HUES6 (cell line): ENCODE measurements around the gene RALGPS2.

Experiments used
- H3K27ac ChIP-seq: 2 replicates; pipeline ENCODE4 v1.7.0; 2013; ENCODE audit warnings: low read depth, mild to moderate bottlenecking, low read length, inconsistent platforms
- H3K27me3 ChIP-seq: 2 replicates; pipeline ENCODE4 v1.6.1; 2013; ENCODE audit warnings: low read length; ENCODE audit not compliant: control insufficient read depth, insufficient read depth
- H3K36me3 ChIP-seq: 2 replicates; pipeline ENCODE4 v1.6.1; 2013; ENCODE audit warnings: low read length; ENCODE audit not compliant: control insufficient read depth, insufficient read depth
- H3K4me1 ChIP-seq: 2 replicates; pipeline ENCODE4 v1.6.1; 2013; ENCODE audit warnings: low read length; ENCODE audit not compliant: control insufficient read depth, insufficient read depth
- H3K4me3 ChIP-seq: 2 replicates; pipeline ENCODE4 v1.5.1; 2013; ENCODE audit warnings: low read depth, low read length
- H3K9ac ChIP-seq: one replicate; pipeline ENCODE4 v1.6.1; 2013; ENCODE audit warnings: mild to moderate bottlenecking, low read length
- H3K9me3 ChIP-seq: 2 replicates; pipeline ENCODE4 v1.6.1; 2013; ENCODE audit warnings: low read depth, low read length; ENCODE audit not compliant: control insufficient read depth, insufficient read depth

RALGPS2 gene

GRCh38 chr1:178964469-178965330 lies 239.7 kb downstream of the RALGPS2 start:
- Histone ChIP-seq H3K36me3 (no peaks in the 10 kb centered on the region), H3K9me3 (peaks cover 16% of the 10 kb centered on the region), H3K9ac (no peak overlapping the region), H3K4me3 (no peak overlapping the region), H3K4me1 (no peaks in the 10 kb centered on the region), H3K27me3 (no peaks in the 10 kb centered on the region), H3K27ac (no peak overlapping the region)

DNA sequence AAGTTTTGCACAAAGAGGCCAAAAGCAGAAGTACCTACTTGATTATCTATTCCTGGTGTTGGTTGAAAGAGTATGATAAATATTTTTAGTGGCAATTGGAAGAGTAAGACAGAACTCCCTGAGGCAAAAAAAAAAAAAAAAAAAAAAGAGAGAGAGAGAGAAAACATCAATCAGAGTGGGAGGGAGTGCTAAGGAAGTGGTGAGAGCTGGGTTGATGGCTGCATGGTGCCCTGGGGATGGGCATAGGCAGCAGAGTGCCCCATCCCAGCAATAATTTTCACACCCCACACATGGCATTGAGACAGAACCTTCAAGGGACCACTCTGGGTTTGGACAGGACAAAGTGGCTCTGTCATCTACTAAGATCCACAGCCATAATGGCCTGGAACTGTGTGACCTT lies 241.3 kb downstream of the RALGPS2 start:
- Histone ChIP-seq H3K27me3 (no peaks in the 10 kb centered on the region), H3K9ac (no peak overlapping the region), H3K36me3 (no peaks in the 10 kb centered on the region), H3K4me3 (no peak overlapping the region), H3K9me3 (peaks cover 16% of the 10 kb centered on the region), H3K27ac (no peak overlapping the region), H3K4me1 (no peaks in the 10 kb centered on the region)

DNA sequence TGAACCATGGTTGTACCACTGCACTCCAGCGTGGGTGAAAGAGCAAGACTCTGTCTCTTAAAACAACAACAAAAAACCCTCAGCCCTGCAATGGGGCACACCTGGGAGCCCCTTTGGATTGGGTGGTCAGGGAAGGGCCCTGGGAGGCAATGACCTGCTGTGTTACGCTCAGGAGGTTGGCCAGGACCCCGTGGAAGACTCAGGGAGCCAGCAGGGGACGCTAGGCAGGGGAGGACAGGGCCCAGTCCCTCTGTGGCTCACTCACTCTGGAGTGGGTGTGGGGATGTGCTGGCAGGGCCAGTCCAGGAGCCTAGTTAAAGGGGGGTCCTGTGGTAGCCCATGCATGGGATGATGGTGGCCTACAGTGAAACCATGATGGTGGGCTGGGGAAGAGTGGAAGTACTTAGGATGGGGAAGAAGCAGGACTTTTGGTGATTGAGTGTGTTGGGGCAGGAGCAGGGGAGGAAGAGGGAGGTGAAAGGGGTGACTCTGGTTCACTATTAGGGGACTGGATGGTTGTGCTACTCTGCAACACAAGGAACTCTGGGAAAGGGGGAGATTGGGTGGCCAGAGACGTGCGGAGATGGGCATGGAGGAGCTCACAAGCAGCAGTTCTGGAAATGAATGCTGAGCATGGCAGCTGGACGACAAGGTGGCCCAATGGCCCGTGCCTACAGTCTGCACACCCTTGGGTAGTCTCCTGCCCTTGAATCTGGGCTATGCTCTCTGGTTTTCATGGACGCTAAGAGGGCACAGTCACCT lies 244.4 kb downstream of the RALGPS2 start:
- no peaks in the 10 kb centered on the region for H3K4me1 ChIP-seq
- no peak overlapping the region for H3K9ac ChIP-seq
- peaks cover 12% of the 10 kb centered on the region for H3K9me3 ChIP-seq

GRCh38 chr1:178970184-178970583 lies 245.1 kb downstream of the RALGPS2 start:
- Histone ChIP-seq H3K4me3 (no peak overlapping the region), H3K36me3 (no peaks in the 10 kb centered on the region), H3K9ac (no peak overlapping the region), H3K27me3 (no peaks in the 10 kb centered on the region), H3K4me1 (no peaks in the 10 kb centered on the region), H3K9me3 (peaks cover 5% of the 10 kb centered on the region; the same call in 1 of the 2 replicates), H3K27ac (no peak overlapping the region)

More for the DNA sequence above, 244.4 kb downstream of the RALGPS2 start:
- H3K27me3 ChIP-seq = no peaks in the 10 kb centered on the region
- H3K36me3 ChIP-seq = no peaks in the 10 kb centered on the region
- no peak overlapping the region for H3K27ac ChIP-seq
- H3K4me3 ChIP-seq = no peak overlapping the region
